SH-SY5Y (cell line): ENCODE measurements around the gene SNED1.

ENCODE experiments used
- GATA2 ChIP-seq: IDR thresholded peaks from 2 replicates; pipeline ENCODE4 v1.6.1; 2011; ENCODE audit warnings: mild to moderate bottlenecking, low read depth, low read length
- GATA3 ChIP-seq: IDR thresholded peaks from 2 replicates; pipeline ENCODE4 v1.6.1; 2011; ENCODE audit warnings: low read depth, mild to moderate bottlenecking, low read length, moderate library complexity

GRCh38 chr2:240988146-240988545, 10.3 kb upstream of the SNED1 start:
- no peak for TF ChIP-seq GATA2
- TF ChIP-seq GATA3, result no peak
